ENCODE results near the gene CCNL2. TPM values are rescaled to one million over a fixed set of nuclear protein-coding genes. Genes with fewer than 3 reads are reported as not detected.
"Not testable (repeated sequence)": the region's sequence is repeated elsewhere in the genome, so short reads cannot be mapped to it uniquely, and the experiment has no call there.

Gene CCNL2
- total RNA-seq, 4 donors from 2014 or later = 35.0 to 91.1 (median 43.7) TPM

DNA sequence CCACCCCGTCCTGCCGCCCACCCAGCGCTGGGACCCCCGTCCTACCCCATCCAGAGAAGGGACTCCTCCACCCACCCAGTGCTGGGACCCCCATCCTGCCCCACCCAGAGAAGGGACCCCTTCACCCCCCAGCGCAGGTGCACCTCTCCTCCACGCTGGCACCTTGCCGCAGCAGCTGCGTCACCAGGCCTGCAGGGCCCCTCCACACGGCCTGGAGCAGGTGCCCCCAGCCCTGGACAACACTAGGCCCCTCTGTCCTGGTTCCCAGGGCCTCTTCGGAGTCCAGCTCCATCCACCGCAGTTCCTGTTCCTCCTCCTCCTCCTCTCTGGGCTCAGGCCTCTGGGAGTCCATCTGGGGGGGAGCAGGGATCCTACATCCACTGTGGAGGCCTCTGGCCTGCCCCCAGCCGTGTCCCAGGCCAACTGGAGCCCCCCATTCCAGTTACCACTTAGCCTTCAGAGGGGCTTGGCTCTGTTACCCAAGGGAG, 21.6 kb upstream of the CCNL2 start:
- no peak for TF ChIP-seq POLR2A (IDR thresholded peaks at IDR 0.05)
- TF ChIP-seq CTCF (IDR thresholded peaks at IDR 0.05 in 4 of 5, conservative IDR thresholded peaks at IDR 0.05 in 1 of 5) = no peak
- ATAC-seq = no peak
- H3K4me1 ChIP-seq = peaks cover 0 to 3% of the 10 kb centered on the region in 2 donors
- H3K27ac ChIP-seq = no peak overlapping the region
- intact Hi-C loops (cut with DNase I; ENCODE audit: low total_unique reads) (no loop called here), in situ Hi-C loops (cut with MboI; ENCODE audit: low sequenced_read_pairs in 4 of 4) (no loop called here)
- H3K27me3 ChIP-seq = no peaks in the 10 kb centered on the region
- H3K36me3 ChIP-seq = no peaks in the 10 kb centered on the region
- peak overlapping the region in 2 of 4 donors; percentile 28 to 47 for H3K4me3 ChIP-seq
- DNase-seq = no peak
- no peaks in the 10 kb centered on the region for H3K9me3 ChIP-seq

DNA sequence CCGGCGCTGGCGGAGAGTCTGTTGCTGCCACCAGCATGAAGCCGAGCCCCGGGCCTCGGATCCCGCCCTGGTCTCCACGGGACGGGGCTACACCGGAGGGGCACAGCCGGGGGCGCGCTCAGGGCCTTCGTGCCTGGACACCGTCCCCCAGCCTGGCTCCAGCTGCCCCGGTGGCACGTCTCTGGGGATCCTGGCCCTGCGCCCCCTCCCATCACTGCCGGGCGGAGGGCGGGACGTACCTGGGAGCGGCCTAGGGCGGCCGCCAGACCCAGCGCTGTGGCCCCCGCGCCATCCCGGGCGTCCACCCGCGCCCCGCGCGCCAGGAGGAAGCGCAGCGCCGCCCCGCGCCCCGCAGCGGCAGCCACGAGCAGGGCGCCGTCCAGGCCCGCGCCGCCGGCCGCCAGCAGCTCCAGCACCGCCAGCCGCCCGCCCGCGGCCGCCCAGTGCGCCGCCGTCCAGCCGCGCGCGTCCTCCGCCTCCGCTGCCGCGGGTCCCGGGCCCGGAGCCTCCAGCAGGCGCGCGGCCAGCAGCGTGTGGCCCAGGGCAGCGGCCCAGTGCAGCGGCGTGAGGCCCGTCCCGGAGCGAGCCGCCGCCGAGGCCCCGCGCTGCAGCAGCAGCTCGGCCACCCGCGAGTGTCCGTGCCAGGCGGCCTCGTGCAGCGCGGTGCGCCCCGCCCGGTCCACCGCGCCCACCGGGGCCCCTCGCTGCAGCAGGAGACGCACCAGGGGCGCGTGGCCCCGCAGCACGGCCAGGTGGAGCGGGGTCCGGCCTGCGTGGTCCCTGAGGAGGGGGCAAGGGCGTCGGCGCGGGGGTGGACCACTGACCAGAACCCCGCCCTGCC, 20.9 kb upstream of the CCNL2 start:
- Histone ChIP-seq H3K4me1 (peaks cover 0 to 3% of the 10 kb centered on the region in 2 donors), H3K36me3 (no peaks in the 10 kb centered on the region), H3K27me3 (no peaks in the 10 kb centered on the region), H3K27ac (peak overlapping the region in 3 of 4 donors; percentile 40 to 54 (median 50)), H3K4me3 (peak overlapping the region; percentile 36 to 47 (median 45)), H3K9me3 (no peaks in the 10 kb centered on the region)
- intact Hi-C loops (cut with DNase I; ENCODE audit: low total_unique reads) = no loop called here
- ATAC-seq (peak; percentile 36 to 58), DNase-seq (no peak)
- TF ChIP-seq CTCF (IDR thresholded peaks at IDR 0.05 in 4 of 5, conservative IDR thresholded peaks at IDR 0.05 in 1 of 5) = peak in 1 of 5 experiments; percentile 24
- TF ChIP-seq POLR2A (IDR thresholded peaks at IDR 0.05) = no peak
- in situ Hi-C loops (cut with MboI; ENCODE audit: low sequenced_read_pairs in 4 of 4) = no loop called here

- Histone ChIP-seq H3K9me3 (no peaks in the 10 kb centered on the region), H3K4me1 (peaks cover 0 to 3% of the 10 kb centered on the region in 2 donors), H3K27ac (peak overlapping the region in 3 of 4 donors; percentile 40 to 54 (median 50)), H3K36me3 (no peaks in the 10 kb centered on the region), H3K4me3 (peak overlapping the region; percentile 36 to 47 (median 45)), H3K27me3 (no peaks in the 10 kb centered on the region)
- ATAC-seq (no peak), DNase-seq (no peak)
- TF ChIP-seq CTCF (IDR thresholded peaks at IDR 0.05 in 4 of 5, conservative IDR thresholded peaks at IDR 0.05 in 1 of 5) (no peak), POLR2A (IDR thresholded peaks at IDR 0.05) (no peak)
- in situ Hi-C loops (cut with MboI; ENCODE audit: low sequenced_read_pairs in 4 of 4) (no loop called here), intact Hi-C loops (cut with DNase I; ENCODE audit: low total_unique reads) (no loop called here)
Observed at GRCh38 chr1:1419363-1419812, 20.3 kb upstream of the CCNL2 start.

GRCh38 chr1:1418464-1419362, 19.6 kb upstream of the CCNL2 start:
- Histone ChIP-seq H3K4me1 (peaks cover 0 to 3% of the 10 kb centered on the region in 2 donors), H3K36me3 (no peaks in the 10 kb centered on the region), H3K4me3 (no peak overlapping the region), H3K27ac (no peak overlapping the region), H3K9me3 (no peaks in the 10 kb centered on the region), H3K27me3 (no peaks in the 10 kb centered on the region)
- no peak for DNase-seq
- ATAC-seq = no peak
- intact Hi-C loops (cut with DNase I; ENCODE audit: low total_unique reads) (no loop called here), in situ Hi-C loops (cut with MboI; ENCODE audit: low sequenced_read_pairs in 4 of 4) (no loop called here)
- TF ChIP-seq CTCF (IDR thresholded peaks at IDR 0.05 in 4 of 5, conservative IDR thresholded peaks at IDR 0.05 in 1 of 5) = no peak
- TF ChIP-seq POLR2A (IDR thresholded peaks at IDR 0.05) = no peak

- intact Hi-C loops (cut with DNase I; ENCODE audit: low total_unique reads); H3K9me3 ChIP-seq; H3K4me1 ChIP-seq; H3K27me3 ChIP-seq; H3K36me3 ChIP-seq; ATAC-seq; in situ Hi-C loops (cut with MboI; ENCODE audit: low sequenced_read_pairs in 4 of 4); H3K27ac ChIP-seq; DNase-seq; H3K4me3 ChIP-seq: not testable (repeated sequence)
Observed at GRCh38 chr1:1417825-1418463, 18.8 kb upstream of the CCNL2 start.

DNA sequence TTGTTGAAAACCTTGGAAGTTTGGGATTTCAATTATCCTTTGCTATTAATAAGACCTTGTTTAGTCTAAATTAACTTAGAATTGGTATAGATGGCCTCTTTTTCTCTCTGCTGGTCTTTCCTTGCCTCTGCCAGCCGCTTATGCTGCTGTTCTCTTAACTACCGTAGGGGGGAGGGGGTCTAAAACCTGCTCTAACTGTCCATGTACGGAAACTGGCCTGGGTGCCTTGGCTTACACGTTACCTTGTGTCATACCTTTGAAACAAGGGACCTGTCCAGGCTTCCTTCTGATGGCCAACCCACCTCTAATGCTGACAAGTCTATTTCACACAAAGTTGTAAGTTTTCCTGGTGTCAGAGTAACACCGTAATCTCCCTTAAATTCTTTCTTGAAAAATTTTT, 18.3 kb upstream of the CCNL2 start:
- ATAC-seq; H3K27ac ChIP-seq; H3K9me3 ChIP-seq; in situ Hi-C loops (cut with MboI; ENCODE audit: low sequenced_read_pairs in 4 of 4); DNase-seq; H3K4me3 ChIP-seq; H3K27me3 ChIP-seq; H3K36me3 ChIP-seq; H3K4me1 ChIP-seq; intact Hi-C loops (cut with DNase I; ENCODE audit: low total_unique reads): not testable (repeated sequence)
